Suppressor macrophage treated with lipopolysaccharide for 4 hours (primary cell): ENCODE measurements around the gene SLBP.
A peak's percentile ranks its signal among the peaks of the same experiment; 100 is the strongest.

Experiments used
- DNase-seq: peaks from one replicate; pipeline ENCODE4 v3.0.0-alpha.2; 2020

Gene SLBP

GRCh38 chr4:1748465-1748995 lies 36.4 kb upstream of the SLBP start:
- DNase-seq: peak; percentile 74

- no peak for DNase-seq
These were observed 35.5 kb upstream of the SLBP start for GRCh38 chr4:1747603-1747967.

- no peak for DNase-seq
These were observed 34.9 kb upstream of the SLBP start for GRCh38 chr4:1746919-1747602.

- peak; percentile 79 for DNase-seq
These were observed 34.2 kb upstream of the SLBP start for GRCh38 chr4:1746265-1746691.

- no peak for DNase-seq
These were observed 33.6 kb upstream of the SLBP start for GRCh38 chr4:1745697-1746096.

GRCh38 chr4:1745165-1745564 lies 33.0 kb upstream of the SLBP start:
- DNase-seq: no peak

GRCh38 chr4:1744552-1744951 lies 32.4 kb upstream of the SLBP start:
- no peak for DNase-seq

- DNase-seq: no peak
These were observed 31.9 kb upstream of the SLBP start for GRCh38 chr4:1743975-1744374.

- DNase-seq: no peak
These were observed 31.4 kb upstream of the SLBP start for GRCh38 chr4:1743551-1743950.

- DNase-seq: no peak
These were observed 29.1 kb upstream of the SLBP start for GRCh38 chr4:1741208-1741607.

- no peak for DNase-seq
These were observed 28.0 kb upstream of the SLBP start for GRCh38 chr4:1740021-1740545.

- DNase-seq: no peak
These were observed 27.2 kb upstream of the SLBP start for GRCh38 chr4:1739358-1739757.

- no peak for DNase-seq
These were observed 26.3 kb upstream of the SLBP start for GRCh38 chr4:1738410-1738809.

- DNase-seq: no peak
These were observed 25.5 kb upstream of the SLBP start for GRCh38 chr4:1737666-1738065.

GRCh38 chr4:1736812-1737211 lies 24.7 kb upstream of the SLBP start:
- DNase-seq: no peak

GRCh38 chr4:1735215-1735614 lies 23.1 kb upstream of the SLBP start:
- DNase-seq: no peak

- no peak for DNase-seq
These were observed 20.8 kb upstream of the SLBP start for GRCh38 chr4:1732911-1733310.

- no peak for DNase-seq
These were observed 19.1 kb upstream of the SLBP start for GRCh38 chr4:1731180-1731579.

GRCh38 chr4:1730532-1731135 lies 18.5 kb upstream of the SLBP start:
- no peak for DNase-seq

- no peak for DNase-seq
These were observed 16.2 kb upstream of the SLBP start for GRCh38 chr4:1728061-1728980.

GRCh38 chr4:1727117-1728031 lies 15.3 kb upstream of the SLBP start:
- peak; percentile 79 for DNase-seq
